HG03108 (cell line): Measurements from ENCODE around the gene MARS2.
"Not testable (repeated sequence)": the region's sequence is repeated elsewhere in the genome, so short reads cannot be mapped to it uniquely, and the experiment has no call there.

Experiments
- ATAC-seq: cut with Tn5 transposase; IDR thresholded peaks from one replicate; pipeline ENCODE4 v1.9.1; 2021; ENCODE audit warnings: moderate library complexity; ENCODE audit not compliant: unreplicated experiment

The MARS2 gene

DNA sequence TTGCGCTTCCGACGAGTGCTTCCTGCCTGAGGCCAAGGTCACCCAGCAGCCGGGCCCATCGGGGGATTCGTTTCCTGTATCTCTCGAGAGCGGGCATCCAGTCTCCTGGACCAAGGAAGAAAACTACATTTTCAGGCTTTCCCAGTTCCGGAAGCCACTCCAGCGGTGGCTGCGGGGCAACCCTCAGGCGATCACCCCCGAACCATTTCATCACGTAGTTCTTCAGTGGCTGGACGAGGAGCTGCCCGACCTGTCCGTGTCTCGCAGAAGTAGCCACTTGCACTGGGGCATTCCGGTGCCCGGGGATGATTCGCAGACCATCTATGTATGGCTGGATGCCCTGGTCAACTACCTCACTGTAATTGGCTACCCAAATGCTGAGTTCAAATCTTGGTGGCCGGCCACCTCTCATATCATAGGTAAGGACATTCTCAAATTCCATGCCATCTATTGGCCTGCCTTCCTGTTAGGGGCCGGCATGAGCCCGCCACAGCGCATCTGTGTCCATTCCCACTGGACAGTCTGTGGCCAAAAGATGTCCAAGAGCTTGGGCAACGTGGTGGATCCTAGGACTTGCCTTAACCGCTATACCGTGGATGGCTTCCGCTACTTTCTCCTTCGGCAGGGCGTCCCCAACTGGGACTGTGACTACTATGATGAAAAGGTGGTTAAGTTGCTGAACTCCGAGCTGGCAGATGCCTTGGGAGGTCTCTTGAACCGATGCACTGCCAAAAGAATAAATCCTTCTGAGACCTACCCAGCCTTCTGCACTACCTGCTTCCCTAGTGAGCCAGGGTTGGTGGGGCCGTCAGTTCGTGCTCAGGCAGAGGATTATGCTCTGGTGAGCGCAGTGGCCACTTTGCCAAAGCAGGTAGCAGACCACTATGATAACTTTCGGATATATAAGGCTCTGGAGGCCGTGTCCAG, 1.0 kb downstream of the MARS2 start:
- peak; percentile 16 for ATAC-seq

DNA sequence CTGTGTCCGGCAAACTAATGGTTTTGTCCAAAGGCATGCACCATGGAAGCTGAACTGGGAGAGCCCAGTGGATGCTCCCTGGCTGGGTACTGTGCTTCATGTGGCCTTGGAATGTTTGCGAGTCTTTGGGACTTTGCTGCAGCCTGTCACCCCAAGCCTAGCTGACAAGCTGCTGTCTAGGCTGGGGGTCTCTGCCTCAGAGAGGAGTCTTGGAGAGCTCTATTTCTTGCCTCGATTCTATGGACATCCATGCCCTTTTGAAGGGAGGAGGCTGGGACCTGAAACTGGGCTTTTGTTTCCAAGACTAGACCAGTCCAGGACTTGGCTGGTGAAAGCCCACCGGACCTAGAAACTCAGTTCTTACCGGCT, 1.7 kb downstream of the MARS2 start:
- ATAC-seq: no peak

DNA sequence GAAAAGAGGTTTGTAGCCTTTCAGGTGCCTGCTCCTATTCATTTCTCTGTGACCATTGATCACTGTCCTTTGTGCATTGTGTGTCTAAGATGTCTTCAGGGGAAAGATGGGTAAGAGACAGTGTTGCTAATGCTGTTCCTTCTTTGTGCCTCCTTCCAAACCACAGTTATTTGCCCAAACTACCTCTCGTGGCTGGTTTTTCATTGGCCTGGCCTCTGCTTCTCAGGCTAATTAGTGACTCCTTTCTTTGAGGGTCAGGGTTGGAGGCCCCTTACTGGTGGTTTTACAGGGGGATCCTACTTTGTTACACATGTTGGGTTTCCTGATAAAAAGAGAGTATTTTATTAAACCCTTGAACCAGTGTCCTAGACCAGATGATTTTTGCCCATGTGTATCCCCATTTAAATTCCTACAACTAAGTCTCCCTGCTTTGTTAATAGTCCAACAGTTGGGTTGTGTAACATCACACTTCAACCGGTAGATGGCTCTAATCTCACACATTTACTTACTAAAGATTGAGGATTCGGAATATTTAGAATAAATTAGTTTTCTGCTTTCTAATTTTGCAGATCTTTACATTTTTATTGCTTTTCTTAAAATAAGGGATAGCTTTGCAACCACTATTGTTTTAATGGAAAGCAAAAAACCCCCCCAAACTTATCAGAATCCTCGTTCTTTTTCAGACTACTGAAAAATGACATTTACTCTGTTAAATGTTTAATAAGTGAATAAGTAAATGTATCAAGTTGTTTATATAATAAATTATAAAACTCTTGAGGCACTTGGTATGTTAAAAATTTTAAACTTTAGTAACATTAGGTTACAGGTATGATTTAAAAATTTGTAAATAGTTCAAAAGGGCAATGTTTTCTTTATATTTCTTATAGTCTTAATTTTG, 2.4 kb downstream of the MARS2 start:
- no peak for ATAC-seq

DNA sequence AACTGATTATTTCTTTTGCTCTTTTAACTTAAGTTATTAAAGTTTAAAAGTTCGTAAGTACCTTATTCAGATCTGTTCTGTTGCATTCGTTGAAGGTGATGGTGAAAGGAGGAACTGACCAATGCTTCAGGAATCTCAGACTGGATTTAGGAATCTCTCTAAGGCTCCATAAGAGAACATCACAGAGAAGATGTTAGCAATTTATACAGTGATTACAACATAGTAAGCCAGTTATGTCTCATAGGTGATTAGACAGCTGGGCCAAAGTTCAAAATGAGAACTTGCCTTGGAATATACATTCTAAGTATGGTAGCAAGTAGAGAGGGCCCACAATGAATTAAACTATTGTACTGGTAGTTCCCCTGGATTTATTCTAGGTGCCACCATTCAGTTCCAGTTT, 3.2 kb downstream of the MARS2 start:
- no peak for ATAC-seq

DNA sequence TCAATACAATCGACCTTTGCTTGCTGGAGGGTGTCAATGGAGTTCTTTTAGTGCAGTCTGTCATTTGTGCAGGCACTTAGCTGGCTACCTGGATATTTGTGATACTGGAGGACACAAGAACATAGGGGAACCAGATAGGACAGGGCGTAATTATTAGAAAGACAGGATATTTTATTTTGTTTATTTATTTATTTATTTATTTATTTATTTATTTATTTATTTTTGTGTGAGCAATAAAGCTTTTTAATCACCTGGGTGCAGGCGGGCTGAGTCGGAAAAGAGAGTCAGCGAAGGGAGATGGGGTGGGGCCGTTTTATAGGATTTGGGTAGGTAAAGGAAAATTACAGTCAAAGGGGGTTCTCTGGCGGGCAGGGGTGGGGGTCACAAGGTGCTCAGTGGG, 4.0 kb downstream of the MARS2 start:
- not testable (repeated sequence) for ATAC-seq

DNA sequence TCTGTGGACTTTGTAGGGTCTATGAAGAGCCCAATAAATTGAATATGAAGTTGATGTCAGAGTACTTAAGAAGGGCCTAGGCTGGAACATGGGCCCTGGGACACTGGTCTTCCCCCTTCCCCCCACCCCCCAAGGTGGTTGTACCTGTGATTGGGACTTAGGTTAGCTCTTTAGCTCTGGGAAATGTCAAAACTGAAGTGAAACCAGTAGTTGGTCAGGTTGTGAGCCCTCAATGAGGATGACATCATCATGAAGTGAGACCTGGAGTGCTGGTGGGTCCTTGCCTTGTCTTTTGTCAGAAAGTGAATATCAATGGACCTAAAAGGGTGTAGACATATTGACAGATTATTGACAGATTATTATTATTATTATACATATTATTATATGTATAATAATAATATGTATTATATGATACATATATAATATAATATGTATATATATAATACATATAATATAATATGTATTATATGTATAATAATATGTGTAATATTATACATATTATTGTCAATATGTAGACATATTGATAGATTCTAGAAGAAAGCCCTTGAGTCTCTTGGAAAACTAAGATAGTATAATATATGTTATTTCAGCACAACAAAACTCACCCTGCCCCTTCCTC, 5.4 kb downstream of the MARS2 start:
- ATAC-seq: peak; percentile 70

- no peak for ATAC-seq
Observed at GRCh38 chr2:197711578-197711977, 6.4 kb downstream of the MARS2 start.

DNA sequence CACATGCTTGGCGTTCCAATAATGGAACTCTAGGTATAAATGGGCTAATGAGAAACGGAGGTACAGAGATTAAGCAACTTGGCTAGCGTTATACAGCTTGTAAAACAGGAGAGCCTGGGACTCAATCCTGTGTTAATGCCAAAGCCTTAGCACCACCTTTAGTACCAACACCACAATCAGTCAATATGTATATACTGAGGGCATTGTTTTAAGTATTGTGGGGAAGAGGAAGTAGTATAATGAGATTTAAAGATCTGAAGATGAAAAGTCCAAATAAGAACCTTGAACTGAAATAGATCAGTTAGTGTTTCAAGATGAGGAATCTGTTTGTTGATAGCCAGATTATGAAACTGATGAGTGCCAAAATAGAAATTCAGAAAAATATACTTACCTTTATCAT, 8.1 kb downstream of the MARS2 start:
- no peak for ATAC-seq

- no peak for ATAC-seq
Observed at GRCh38 chr2:197717863-197718262, 12.7 kb downstream of the MARS2 start.

GRCh38 chr2:197727011-197727410, 21.8 kb downstream of the MARS2 start:
- no peak for ATAC-seq

- not testable (repeated sequence) for ATAC-seq
Observed at GRCh38 chr2:197728555-197729544, 23.7 kb downstream of the MARS2 start.

DNA sequence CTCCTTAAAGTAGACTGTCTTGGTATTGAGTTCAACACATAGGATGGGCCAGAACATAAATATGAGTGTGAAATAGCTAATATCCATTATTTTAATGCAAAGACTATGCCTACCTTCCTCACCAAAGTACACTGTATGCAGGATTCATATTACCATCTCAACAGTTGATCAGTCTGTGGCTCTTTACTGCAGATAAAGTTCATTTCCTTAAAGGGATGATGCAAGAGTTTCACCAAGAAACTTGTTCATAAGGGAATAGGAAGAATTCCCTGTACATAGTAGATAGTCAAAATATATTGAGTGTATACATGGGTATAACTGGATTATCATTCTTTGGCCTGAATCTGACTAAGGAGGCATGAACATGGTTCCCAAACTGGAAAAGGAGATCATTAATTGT, 35.0 kb downstream of the MARS2 start:
- no peak for ATAC-seq
